GM12878 (cell line): ENCODE data around the gene LMX1A. TPM values are rescaled to one million over a fixed set of nuclear protein-coding genes. Genes with fewer than 3 reads are reported as not detected.

ENCODE experiments used
- ATAC-seq: fragments of 200-7000 bp; cut with Tn5 transposase; 3 replicates; pipeline ENCODE4 v1.9.1; 2020; ENCODE audit warnings: mild to moderate bottlenecking, moderate library complexity
- BruUV-seq: library from RNA; stranded (reverse); fragments of 400-500 nt; replicated peaks from 2 replicates; lab custom pipeline; 2021; lab: Mats Ljungman, UMichigan
- CTCF ChIA-PET: fragments of 300-600 bp; sonication (Branson Sonifier 250); formaldehyde crosslinking; extraction: SDS; loops from one replicate; lab custom pipeline; 2021; ENCODE audit warnings: inconsistent platforms; lab: Yijun Ruan, JAX
- POLR2A ChIA-PET: fragments of 350-600 bp; formaldehyde crosslinking; extraction: SDS; loops from one replicate; lab custom pipeline; 2021; ENCODE audit warnings: inconsistent platforms; lab: Charles Lee
- RAD21 ChIA-PET: fragments of 300-600 bp; sonication (Branson Sonifier 250); formaldehyde crosslinking; loops from one replicate; lab custom pipeline; 2023; ENCODE audit warnings: antibody characterized with exemption; ENCODE audit not compliant: unreplicated experiment; lab: Charles Lee
- SMC1A ChIA-PET: fragments of 300-600 bp; sonication (Branson Sonifier 250); formaldehyde crosslinking; loops from one replicate; lab custom pipeline; 2023; ENCODE audit not compliant: unreplicated experiment, uncharacterized antibody; lab: Charles Lee
- DNase-seq: peaks from one replicate; pipeline ENCODE4 v3.0.0-alpha.2; 2011; ENCODE audit warnings: low read depth, low spot score
- FAIRE-seq: peaks from 3 replicates; lab custom pipeline; 2011; peaks lifted over from hg19 to GRCh38; lab: Jason Lieb, UNC
- H2AFZ ChIP-seq: 2 replicates; pipeline ENCODE4 v1.6.0; 2011; ENCODE audit warnings: low read depth, low read length, control low read depth; ENCODE audit not compliant: control insufficient read depth
- H3K27ac ChIP-seq: 2 replicates; pipeline ENCODE4 v1.5.1; 2011; ENCODE audit warnings: control low read depth; ENCODE audit not compliant: control insufficient read depth, insufficient read depth
- H3K27me3 ChIP-seq, 2 experiments: replicated peaks in 1 of 2; 2 replicates each; pipeline versions ENCODE4 v1.6.0 to v1.6.1; 2011; ENCODE audit warnings: low read length in 1 of 2; ENCODE audit not compliant: control insufficient read depth in 2 of 2, insufficient read depth in 2 of 2
- H3K36me3 ChIP-seq, 2 experiments: 2 replicates each; pipeline ENCODE4 v1.5.1; 2011; ENCODE audit warnings: low read length in 1 of 2; ENCODE audit not compliant: control insufficient read depth in 2 of 2, insufficient read depth in 2 of 2
- H3K4me1 ChIP-seq: 2 replicates; pipeline ENCODE4 v1.6.1; 2011; ENCODE audit warnings: mild to moderate bottlenecking, low read length, moderate library complexity, mixed read lengths; ENCODE audit not compliant: control insufficient read depth, insufficient read depth
- H3K4me2 ChIP-seq: 2 replicates; pipeline ENCODE4 v1.6.0; 2011; ENCODE audit warnings: control low read depth; ENCODE audit not compliant: control insufficient read depth, insufficient read depth
- H3K4me3 ChIP-seq: fragments of 200-600 bp; sonication (generic); 2 replicates; pipeline ENCODE4 v1.5.1; 2016
- H3K79me2 ChIP-seq: 2 replicates; pipeline ENCODE4 v1.6.0; 2011; ENCODE audit warnings: low read length; ENCODE audit not compliant: control insufficient read depth, insufficient read depth
- H3K9ac ChIP-seq: 2 replicates; pipeline ENCODE4 v1.8.0; 2011; ENCODE audit warnings: low read length, control low read depth, mixed read lengths; ENCODE audit not compliant: control insufficient read depth, insufficient read depth
- H3K9me3 ChIP-seq: replicated peaks from 3 replicates; pipeline ENCODE4 v1.5.1; 2011; ENCODE audit warnings: mild to moderate bottlenecking, low read length; ENCODE audit not compliant: control insufficient read depth, insufficient read depth
- H4K20me1 ChIP-seq: 2 replicates; pipeline ENCODE4 v1.6.0; 2011; ENCODE audit not compliant: control insufficient read depth, insufficient read depth
- ATF2 ChIP-seq: IDR thresholded peaks from 2 replicates; pipeline ENCODE4 v1.6.1; 2012; ENCODE audit warnings: low read length, inconsistent platforms
- CBX3 ChIP-seq: fragments of 200-600 bp; sonication (generic); IDR thresholded peaks from 2 replicates; pipeline ENCODE4 v1.6.1; 2016; ENCODE audit warnings: low read depth, borderline replicate concordance
- CEBPB ChIP-seq, 2 experiments: fragments of 150-350 bp in 1 of 2; IDR thresholded peaks; 2 replicates each; pipeline ENCODE4 v1.6.1; 2012 to 2014; ENCODE audit warnings: low read depth in 2 of 2, low read length in 2 of 2, borderline replicate concordance in 1 of 2, inconsistent platforms in 1 of 2
- DPF2 ChIP-seq: fragments of 450-650 bp; IDR thresholded peaks from 2 replicates; pipeline ENCODE4 v1.6.1; 2017; ENCODE audit warnings: mild to moderate bottlenecking
- EGR1 ChIP-seq, 2 experiments: IDR thresholded peaks; 1 replicate in 1 of 2; 2 replicates in 1 of 2; pipeline ENCODE4 v1.6.1; 2011 to 2012; ENCODE audit warnings: low read depth in 2 of 2, low read length in 2 of 2, borderline replicate concordance in 1 of 2, mild to moderate bottlenecking in 1 of 2, moderate library complexity in 1 of 2
- FOXM1 ChIP-seq: IDR thresholded peaks from 2 replicates; pipeline ENCODE4 v1.6.1; 2012; ENCODE audit warnings: low read depth, mild to moderate bottlenecking, inconsistent platforms, low read length, moderate library complexity
- HDGF ChIP-seq: fragments of 450-650 bp; IDR thresholded peaks from 2 replicates; pipeline ENCODE4 v1.6.1; 2016; ENCODE audit warnings: antibody characterized with exemption
- JUND ChIP-seq: IDR thresholded peaks from 2 replicates; pipeline ENCODE4 v1.6.1; 2012; ENCODE audit warnings: low read depth, mild to moderate bottlenecking, low read length, improper control_type of control experiment, moderate library complexity
- NRF1 ChIP-seq: conservative IDR thresholded peaks from 2 replicates; pipeline ENCODE4 v1.6.1; 2011; ENCODE audit warnings: mild to moderate bottlenecking, low read depth, low read length, improper control_type of control experiment
- POLR2AphosphoS2 ChIP-seq: IDR thresholded peaks from 2 replicates; pipeline ENCODE4 v1.6.1; 2011; ENCODE audit warnings: low read depth, mild to moderate bottlenecking, low read length, improper control_type of control experiment, moderate library complexity
- RB1 ChIP-seq: fragments of 450-650 bp; formaldehyde crosslinking; IDR thresholded peaks from 2 replicates; pipeline ENCODE4 v1.6.1; 2017; ENCODE audit warnings: mild to moderate bottlenecking, borderline replicate concordance
- TAF1 ChIP-seq: IDR thresholded peaks from 2 replicates; pipeline ENCODE4 v1.6.1; 2011; ENCODE audit warnings: mild to moderate bottlenecking, low read depth, low read length, borderline replicate concordance
- TCF7 ChIP-seq: IDR thresholded peaks from 2 replicates; pipeline ENCODE4 v1.6.1; 2014; ENCODE audit warnings: antibody characterized with exemption, borderline replicate concordance
- YBX1 ChIP-seq: fragments of 450-650 bp; IDR thresholded peaks from 2 replicates; pipeline ENCODE4 v1.6.1; 2016; ENCODE audit warnings: antibody characterized with exemption
- ZBED1 ChIP-seq: IDR thresholded peaks from 2 replicates; pipeline ENCODE4 v1.6.1; 2016; ENCODE audit warnings: borderline replicate concordance
- ZNF274 ChIP-seq: IDR thresholded peaks from one replicate; pipeline ENCODE4 v1.8.0; 2011; ENCODE audit not compliant: insufficient read length, insufficient read depth
- WGBS: methylation state at CpG from one replicate; pipeline ENCODE4 v1.1.6; 2016; ENCODE audit warnings: low lambda C conversion rate; ENCODE audit not compliant: insufficient replicate concordance, insufficient coverage; ENCODE audit errors: missing lambda C conversion rate; 5-methylcytosine and 5-hydroxymethylcytosine counted together
- in situ Hi-C: fragments of 300-500 bp; cut with MboI; formaldehyde crosslinking; loops from 9 replicates; pipeline ENCODE4 v1.14.3; 2018; ENCODE audit warnings: mixed read lengths
- intact Hi-C: fragments of 100-400 bp; cut with micrococcal nuclease; formaldehyde crosslinking; loops from one replicate; pipeline ENCODE4 v1.14.2; 2022; ENCODE audit not compliant: unreplicated experiment
- polyA plus RNA-seq, 11 experiments: library from polyadenylated mRNA; depleted of rRNA in 4 of 11; unstranded in 6 of 11; stranded (reverse) in 5 of 11; fragments of >200 nt; fragmentation: Nextera tagmentation in 4 of 11; fragmentation: Illumina TruSeq in 1 of 11; extraction: Ambion mirVana in 4 of 11; extraction: Trizol in 1 of 11; gene quantifications; 1 replicate in 1 of 11; 2 replicates in 10 of 11; pipeline versions ENCODE4 v1.2.1 to v1.2.3, GENCODE V29; 2011 to 2016; ENCODE audit warnings: inconsistent platforms in 2 of 11, missing spikeins in 2 of 11, low read depth in 1 of 11
- total RNA-seq, 4 experiments: library from RNA; depleted of rRNA in 3 of 4; stranded (reverse); fragments of >200 nt in 3 of 4; fragmentation: Illumina TruSeq in 1 of 4; extraction: Trizol in 1 of 4; gene quantifications; 2 replicates each; pipeline versions ENCODE4 v1.2.1 to v1.2.3, GENCODE V29; 2013 to 2021
- TF ChIP-seq, protein P1 (sequence below): IDR thresholded peaks from 2 replicates; pipeline ENCODE4 v1.6.1; 2011; ENCODE audit warnings: borderline replicate concordance, low read depth, mild to moderate bottlenecking, moderate library complexity, mixed read lengths, low read length; ENCODE audit not compliant: insufficient read depth; ENCODE audit errors: extremely low read length

The LMX1A gene
- total and polyA plus RNA-seq, 10 of the 15 experiments (the other 5 are each of a cell fraction or from before 2014, with no cell fraction given), result not detected

- H2AFZ ChIP-seq, result no peak overlapping the region
- no peaks in the 10 kb centered on the region for H3K27me3 ChIP-seq
- SMC1A ChIA-PET, result no interaction called here
- FAIRE-seq, result no peak
- H3K36me3 ChIP-seq, result no peaks in the 10 kb centered on the region
- H3K9ac ChIP-seq, result no peak overlapping the region
- intact Hi-C loops, result no loop called here
- no peak overlapping the region for H3K4me3 ChIP-seq
- no peaks in the 10 kb centered on the region for H3K79me2 ChIP-seq
- no peak overlapping the region for H3K27ac ChIP-seq
- no peak overlapping the region for H3K4me2 ChIP-seq
- H4K20me1 ChIP-seq, result no peaks in the 10 kb centered on the region
- no peaks in the 10 kb centered on the region for H3K4me1 ChIP-seq
- no TSS peak for BruUV-seq
- no peaks in the 10 kb centered on the region for H3K9me3 ChIP-seq
- 37% methylated on average over 5 of the region's 5 CpGs for WGBS
- TF ChIP-seq NRF1, result no peak
- TF ChIP-seq, protein P1, sequence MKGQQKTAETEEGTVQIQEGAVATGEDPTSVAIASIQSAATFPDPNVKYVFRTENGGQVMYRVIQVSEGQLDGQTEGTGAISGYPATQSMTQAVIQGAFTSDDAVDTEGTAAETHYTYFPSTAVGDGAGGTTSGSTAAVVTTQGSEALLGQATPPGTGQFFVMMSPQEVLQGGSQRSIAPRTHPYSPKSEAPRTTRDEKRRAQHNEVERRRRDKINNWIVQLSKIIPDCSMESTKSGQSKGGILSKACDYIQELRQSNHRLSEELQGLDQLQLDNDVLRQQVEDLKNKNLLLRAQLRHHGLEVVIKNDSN, result no peak
- no peak for TF ChIP-seq CEBPB (IDR thresholded peaks at IDR 0.05; ENCODE audit: borderline replicate concordance in 1 of 2, low read depth in 2 of 2, low read length in 2 of 2)
- no peak for TF ChIP-seq ZNF274
- TF ChIP-seq POLR2AphosphoS2, result no peak
- TF ChIP-seq EGR1 (IDR thresholded peaks at IDR 0.05; ENCODE audit: borderline replicate concordance in 1 of 2, low read depth in 2 of 2, low read length in 2 of 2), result no peak
- no peak for TF ChIP-seq JUND
- TF ChIP-seq YBX1, result no peak
- no peak for TF ChIP-seq RB1
- TF ChIP-seq TCF7, result no peak
- no peak for TF ChIP-seq HDGF
- TF ChIP-seq FOXM1, result no peak
- no peak for TF ChIP-seq ATF2
- no peak for TF ChIP-seq DPF2
- TF ChIP-seq CBX3, result no peak
- TF ChIP-seq TAF1, result no peak
- TF ChIP-seq ZBED1, result no peak
- TF ChIP-seq, all 136 proteins: peak for 0
- in situ Hi-C loops, result no loop called here
- ChIA-PET RAD21 (no interaction called here), POLR2A (no interaction called here), CTCF (no interaction called here)
- ATAC-seq (no peak), DNase-seq (no peak)
These were observed 133.9 kb downstream of the LMX1A start for GRCh38 chr1:165222580-165222979.
